ENCODE measurements around the gene KDELR1. TPM values are rescaled to one million over a fixed set of nuclear protein-coding genes. Genes with fewer than 3 reads are reported as not detected.
A peak's percentile ranks its signal among the peaks of the same experiment; 100 is the strongest.

Gene KDELR1
- total and polyA plus RNA-seq, 8 donors: 159 to 187 (median 165) TPM

GRCh38 chr19:48351341-48351752 is 40.0 kb downstream of the KDELR1 start:
- ATAC-seq (peak; percentile 94), DNase-seq (peak in 3 of 4 donors; percentile 58 to 95 (median 72))
- TF ChIP-seq CTCF (IDR thresholded peaks at IDR 0.05): peak; percentile 72 to 92
- Histone ChIP-seq H3K27ac (no peak overlapping the region), H3K9me3 (no peaks in the 10 kb centered on the region), H3K4me3 (no peak overlapping the region), H3K4me1 (no peaks in the 10 kb centered on the region), H3K27me3 (no peaks in the 10 kb centered on the region), H3K36me3 (no peaks in the 10 kb centered on the region)
- intact Hi-C loops (cut with DNase I): no loop called here

GRCh38 chr19:48350856-48351255 is 40.5 kb downstream of the KDELR1 start:
- intact Hi-C loops (cut with DNase I): no loop called here
- ATAC-seq: no peak

GRCh38 chr19:48348737-48349136 is 42.6 kb downstream of the KDELR1 start:
- no peaks in the 10 kb centered on the region for H3K36me3 ChIP-seq

More at GRCh38 chr19:48350856-48351255, 40.5 kb downstream of the KDELR1 start:
- Histone ChIP-seq H3K9me3 (no peaks in the 10 kb centered on the region), H3K27me3 (no peaks in the 10 kb centered on the region), H3K4me1 (no peaks in the 10 kb centered on the region), H3K36me3 (no peaks in the 10 kb centered on the region), H3K4me3 (no peak overlapping the region), H3K27ac (no peak overlapping the region)
- no peak for TF ChIP-seq CTCF (IDR thresholded peaks at IDR 0.05)
- DNase-seq: no peak

GRCh38 chr19:48348045-48348444 is 43.3 kb downstream of the KDELR1 start:
- Histone ChIP-seq H3K9me3 (no peaks in the 10 kb centered on the region), H3K4me3 (no peak overlapping the region), H3K4me1 (peaks cover 0 to 3% of the 10 kb centered on the region in 2 donors), H3K27ac (no peak overlapping the region), H3K36me3 (no peaks in the 10 kb centered on the region), H3K27me3 (no peaks in the 10 kb centered on the region)
- intact Hi-C loops (cut with DNase I): no loop called here
- ATAC-seq (no peak), DNase-seq (no peak)
- TF ChIP-seq CTCF (IDR thresholded peaks at IDR 0.05): no peak

More at GRCh38 chr19:48348737-48349136, 42.6 kb downstream of the KDELR1 start:
- Histone ChIP-seq H3K4me1 (no peaks in the 10 kb centered on the region), H3K27me3 (no peaks in the 10 kb centered on the region), H3K4me3 (no peak overlapping the region), H3K27ac (no peak overlapping the region), H3K9me3 (no peaks in the 10 kb centered on the region)
- no peak for TF ChIP-seq CTCF (IDR thresholded peaks at IDR 0.05)
- intact Hi-C loops (cut with DNase I): no loop called here
- DNase-seq: no peak
- ATAC-seq: no peak

GRCh38 chr19:48346191-48346590 is 45.2 kb downstream of the KDELR1 start:
- no peak for ATAC-seq
- H3K4me1 ChIP-seq: peaks cover 0 to 8% of the 10 kb centered on the region in 2 donors
- intact Hi-C loops (cut with DNase I): no loop called here

More at GRCh38 chr19:48346191-48346590, 45.2 kb downstream of the KDELR1 start:
- H3K27me3 ChIP-seq: no peaks in the 10 kb centered on the region
- no peak overlapping the region for H3K4me3 ChIP-seq
- TF ChIP-seq CTCF (IDR thresholded peaks at IDR 0.05): no peak
- H3K27ac ChIP-seq: no peak overlapping the region
- H3K36me3 ChIP-seq: peaks cover 0 to 5% of the 10 kb centered on the region in 2 donors
- no peaks in the 10 kb centered on the region for H3K9me3 ChIP-seq
- no peak for DNase-seq
